H1 (cell line): Measurements from ENCODE around the gene GALNT12. TPM values are rescaled to one million over a fixed set of nuclear protein-coding genes. Genes with fewer than 3 reads are reported as not detected.

ENCODE experiments used
- CTBP2 ChIP-seq: IDR thresholded peaks from 2 replicates; pipeline ENCODE4 v1.7.0; 2011; ENCODE audit warnings: borderline replicate concordance, mild to moderate bottlenecking, moderate library complexity, mixed read lengths, low read length; ENCODE audit not compliant: insufficient read depth, insufficient read length
- EZH2 ChIP-seq: fragments of 200-600 bp; sonication (generic); IDR thresholded peaks from 2 replicates; pipeline ENCODE4 v1.7.1; 2012; ENCODE audit warnings: low read depth, mild to moderate bottlenecking, moderate library complexity, low read length, inconsistent platforms; ENCODE audit not compliant: severe bottlenecking
- JUN ChIP-seq: IDR thresholded peaks from 2 replicates; pipeline ENCODE4 v1.6.1; 2011; ENCODE audit warnings: low read depth, mild to moderate bottlenecking, improper control_type of control experiment, low read length
- SP1 ChIP-seq: IDR thresholded peaks from 2 replicates; pipeline ENCODE4 v1.6.1; 2011; ENCODE audit warnings: low read depth, low read length
- SRF ChIP-seq: IDR thresholded peaks from 2 replicates; pipeline ENCODE4 v1.6.1; 2011; ENCODE audit warnings: mild to moderate bottlenecking, low read depth, low read length, moderate library complexity
- TAF1 ChIP-seq: IDR thresholded peaks from 2 replicates; pipeline ENCODE4 v1.6.1; 2011; ENCODE audit warnings: mild to moderate bottlenecking, low read depth, low read length
- ZNF274 ChIP-seq: IDR thresholded peaks from 2 replicates; pipeline ENCODE4 v1.7.0; 2012; ENCODE audit warnings: low read length, borderline replicate concordance; ENCODE audit errors: extremely low read depth
- polyA plus RNA-seq, 7 experiments: library from polyadenylated mRNA; depleted of rRNA in 3 of 7; stranded (reverse) in 5 of 7; unstranded in 2 of 7; fragments of >200 nt in 5 of 7; fragments of 200-250 nt in 2 of 7; gene quantifications; 1 replicate in 5 of 7; 2 replicates in 1 of 7; 4 replicates in 1 of 7; pipeline versions ENCODE4 v1.2.1 to v1.2.3, GENCODE V29; 2011 to 2013; ENCODE audit warnings: missing spikeins in 2 of 7, mixed read lengths in 2 of 7
- total RNA-seq: library from RNA; stranded (reverse); fragmentation: NEBNext Ultra II Directional; extraction: Animal tissue kit (Norgen Biotek cat#: 25700); gene quantifications from 2 replicates; pipeline ENCODE4 v1.2.1, GENCODE V29; 2021

Gene GALNT12
- total and polyA plus RNA-seq, 2 of the 8 experiments (the other 6 are each of a cell fraction or from before 2014, with no cell fraction given), result 16.2 to 19.6 TPM

- TF ChIP-seq CTBP2 (no peak), JUN (no peak), SRF (no peak), TAF1 (no peak), SP1 (no peak), ZNF274 (no peak), EZH2 (no peak)
These were observed 44.9 kb downstream of the GALNT12 start (continued) for GRCh38 chr9:98852460-98852734.
